H1 (cell line): ENCODE data around the gene SLC17A1. TPM values are rescaled to one million over a fixed set of nuclear protein-coding genes. Genes with fewer than 3 reads are reported as not detected.

Source experiments
- CTCF ChIA-PET: fragments of 300-600 bp; sonication (Branson Sonifier 250); formaldehyde crosslinking; loops from one replicate; lab custom pipeline; 2021; ENCODE audit not compliant: partially characterized antibody; lab: Charles Lee
- POLR2A ChIA-PET: fragments of 300-600 bp; sonication (Branson Sonifier 250); formaldehyde crosslinking; loops from one replicate; lab custom pipeline; 2021; ENCODE audit warnings: inconsistent platforms; ENCODE audit not compliant: partially characterized antibody; lab: Charles Lee
- DNase-seq, 2 experiments: peaks; one replicate each; pipeline versions ENCODE4 v3.0.0 to v3.0.0-alpha.2; 2010 to 2022; ENCODE audit warnings: low spot score in 2 of 2, low read depth in 1 of 2, mixed read lengths in 1 of 2
- FAIRE-seq: peaks from 2 replicates; lab custom pipeline; 2011; peaks lifted over from hg19 to GRCh38; lab: Jason Lieb, UNC
- H2AFZ ChIP-seq: 2 replicates; pipeline ENCODE4 v1.8.1; 2012; ENCODE audit warnings: low read length, inconsistent platforms
- H2AK5ac ChIP-seq: 2 replicates; pipeline ENCODE4 v1.6.1; 2013; ENCODE audit warnings: low read depth, low read length
- H2BK120ac ChIP-seq: replicated peaks from 2 replicates; pipeline ENCODE3; 2013; ENCODE audit warnings: low read depth, low read length, inconsistent platforms
- H2BK12ac ChIP-seq: 2 replicates; pipeline ENCODE4 v1.6.1; 2013; ENCODE audit warnings: low read depth, low read length
- H2BK15ac ChIP-seq: 2 replicates; pipeline ENCODE4 v1.6.1; 2013; ENCODE audit warnings: low read length
- H2BK20ac ChIP-seq: 2 replicates; pipeline ENCODE4 v1.6.1; 2013; ENCODE audit warnings: low read length
- H2BK5ac ChIP-seq: 2 replicates; pipeline ENCODE4 v1.6.1; 2013; ENCODE audit warnings: low read depth, low read length
- H3K14ac ChIP-seq: 2 replicates; pipeline ENCODE4 v1.6.1; 2013; ENCODE audit warnings: inconsistent platforms; ENCODE audit not compliant: insufficient read length
- H3K18ac ChIP-seq: 2 replicates; pipeline ENCODE4 v1.6.1; 2013; ENCODE audit warnings: low read length; ENCODE audit errors: extremely low read depth
- H3K23ac ChIP-seq: 2 replicates; pipeline ENCODE4 v1.6.1; 2013; ENCODE audit warnings: inconsistent platforms; ENCODE audit not compliant: insufficient read length
- H3K23me2 ChIP-seq: 2 replicates; pipeline ENCODE4 v1.6.1; 2013; ENCODE audit warnings: low read depth, low read length
- H3K27ac ChIP-seq: 2 replicates; pipeline ENCODE4 v1.6.1; 2011; ENCODE audit warnings: low read depth, low read length, inconsistent platforms
- H3K27me3 ChIP-seq, 4 experiments: replicated peaks in 1 of 4; 1 replicate in 1 of 4; 2 replicates in 3 of 4; pipeline versions ENCODE4 v1.6.1 to v1.8.1; 2011 to 2013; ENCODE audit warnings: low read length in 3 of 4, mild to moderate bottlenecking in 3 of 4, inconsistent platforms in 2 of 4, mixed read lengths in 2 of 4, moderate library complexity in 1 of 4; ENCODE audit not compliant: control insufficient read depth in 3 of 4, insufficient read depth in 3 of 4; ENCODE audit errors: extremely low read depth in 1 of 4
- H3K36me3 ChIP-seq, 4 experiments: 2 replicates each; pipeline versions ENCODE4 v1.6.1 to v1.8.1; 2011 to 2013; ENCODE audit warnings: mild to moderate bottlenecking in 4 of 4, low read length in 3 of 4, moderate library complexity in 2 of 4, control low read depth in 1 of 4, inconsistent platforms in 1 of 4; ENCODE audit not compliant: insufficient read depth in 4 of 4, control insufficient read depth in 2 of 4
- H3K4ac ChIP-seq: replicated peaks from 2 replicates; pipeline ENCODE3; 2013; ENCODE audit warnings: low read length, low read depth, mixed read lengths, inconsistent platforms; ENCODE audit not compliant: insufficient read length
- H3K4me1 ChIP-seq, 4 experiments: replicated peaks in 1 of 4; 1 replicate in 1 of 4; 2 replicates in 3 of 4; pipeline versions ENCODE4 v1.6.1 to v1.8.1; 2011 to 2013; ENCODE audit warnings: low read length in 3 of 4, inconsistent platforms in 2 of 4, mixed read lengths in 1 of 4; ENCODE audit not compliant: insufficient read depth in 4 of 4, control insufficient read depth in 3 of 4
- H3K4me2 ChIP-seq, 2 experiments: 2 replicates each; pipeline versions ENCODE4 v1.6.1 to v1.8.1; 2011 to 2013; ENCODE audit warnings: low read depth in 2 of 2, low read length in 2 of 2, control low read depth in 1 of 2, inconsistent platforms in 1 of 2, mild to moderate bottlenecking in 1 of 2; ENCODE audit not compliant: insufficient read depth in 1 of 2
- H3K4me3 ChIP-seq, 4 experiments: fragments of 200-600, 300-600 bp in 1 of 4; sonication (generic), shearing (Covaris generic), sonication (Bioruptor Twin) in 1 of 4; 2 replicates each; pipeline versions ENCODE4 v1.5.1 to v1.8.1; 2011 to 2016; ENCODE audit warnings: low read length in 4 of 4, low read depth in 3 of 4, control low read depth in 2 of 4, inconsistent platforms in 2 of 4, mild to moderate bottlenecking in 2 of 4, mixed read lengths in 1 of 4, moderate library complexity in 1 of 4; ENCODE audit not compliant: insufficient read depth in 2 of 4; ENCODE audit errors: extremely low read depth in 1 of 4
- H3K56ac ChIP-seq: replicated peaks from 2 replicates; pipeline ENCODE3; 2013; ENCODE audit warnings: low read depth, mild to moderate bottlenecking, mixed read lengths, low read length, inconsistent platforms; ENCODE audit not compliant: insufficient read length
- H3K79me1 ChIP-seq: 2 replicates; pipeline ENCODE4 v1.6.1; 2013; ENCODE audit warnings: low read depth, low read length, control low read depth
- H3K79me2 ChIP-seq, 2 experiments: 2 replicates each; pipeline versions ENCODE4 v1.6.1 to v1.8.1; 2012 to 2013; ENCODE audit warnings: low read length in 2 of 2, mild to moderate bottlenecking in 2 of 2, inconsistent platforms in 1 of 2; ENCODE audit not compliant: insufficient read depth in 2 of 2, control insufficient read depth in 1 of 2
- H3K9ac ChIP-seq, 4 experiments: replicated peaks in 1 of 4; 1 replicate in 1 of 4; 2 replicates in 3 of 4; pipeline versions ENCODE4 v1.6.1 to v1.8.1; 2011 to 2013; ENCODE audit warnings: low read depth in 3 of 4, low read length in 3 of 4, control low read depth in 2 of 4, mild to moderate bottlenecking in 2 of 4, moderate library complexity in 2 of 4, inconsistent platforms in 1 of 4; ENCODE audit errors: extremely low read depth in 1 of 4
- H3K9me3 ChIP-seq, 2 experiments: 2 replicates each; pipeline versions ENCODE4 v1.6.1 to v1.8.1; 2012 to 2013; ENCODE audit warnings: mild to moderate bottlenecking in 2 of 2, moderate library complexity in 2 of 2, control low read depth in 1 of 2, inconsistent platforms in 1 of 2, low read depth in 1 of 2, low read length in 1 of 2, mixed read lengths in 1 of 2; ENCODE audit not compliant: insufficient read depth in 2 of 2
- H4K20me1 ChIP-seq, 2 experiments: replicated peaks in 1 of 2; 2 replicates each; pipeline versions ENCODE3 to v1.8.1; 2011 to 2013; ENCODE audit warnings: inconsistent platforms in 2 of 2, low read length in 2 of 2, mild to moderate bottlenecking in 1 of 2; ENCODE audit not compliant: insufficient read depth in 2 of 2, control insufficient read depth in 1 of 2
- H4K5ac ChIP-seq: 2 replicates; pipeline ENCODE4 v1.6.1; 2013; ENCODE audit warnings: low read length, low read depth, mixed read lengths, inconsistent platforms; ENCODE audit not compliant: insufficient read length
- H4K8ac ChIP-seq: 2 replicates; pipeline ENCODE4 v1.8.0; 2013; ENCODE audit warnings: mild to moderate bottlenecking, moderate library complexity, low read length, inconsistent platforms; ENCODE audit not compliant: insufficient read depth; ENCODE audit errors: extremely low read depth
- H4K91ac ChIP-seq: replicated peaks from 2 replicates; pipeline ENCODE3; 2013; ENCODE audit warnings: low read length, mixed read lengths, inconsistent platforms; ENCODE audit not compliant: insufficient read length
- ASH2L ChIP-seq: fragments of 200-600, 300-600 bp; sonication (generic); IDR thresholded peaks from one replicate; pipeline ENCODE4 v1.7.1; 2017; ENCODE audit warnings: low read length
- BACH1 ChIP-seq: IDR thresholded peaks from 2 replicates; pipeline ENCODE4 v1.6.1; 2012; ENCODE audit warnings: low read length, improper control_type of control experiment
- EP300 ChIP-seq, 2 experiments: IDR thresholded peaks; 1 replicate in 1 of 2; 2 replicates in 1 of 2; pipeline ENCODE4 v1.6.1; 2011 to 2012; ENCODE audit warnings: low read depth in 2 of 2, low read length in 2 of 2, mild to moderate bottlenecking in 2 of 2, borderline replicate concordance in 1 of 2, inconsistent platforms in 1 of 2, moderate library complexity in 1 of 2
- POLR2AphosphoS5 ChIP-seq: IDR thresholded peaks from 2 replicates; pipeline ENCODE4 v1.6.1; 2011; ENCODE audit warnings: low read depth, low read length
- RNF2 ChIP-seq: fragments of 200-900, 300-1000 bp; sonication (generic); IDR thresholded peaks from 2 replicates; pipeline ENCODE4 v1.7.1; 2016; ENCODE audit warnings: borderline replicate concordance, low read depth, mild to moderate bottlenecking, antibody characterized with exemption, low read length; ENCODE audit not compliant: poor library complexity, severe bottlenecking; ENCODE audit errors: missing control alignments
- WGBS, 2 experiments: shearing (Covaris generic) in 1 of 2; methylation state at CpG; one replicate each; pipeline versions ENCODE4 v1.1.6 to v1.1.7; 2013 to 2015; ENCODE audit warnings: low lambda C conversion rate in 2 of 2, mixed read lengths in 2 of 2, inconsistent platforms in 1 of 2, low coverage in 1 of 2, missing lambda C conversion rate in 1 of 2; ENCODE audit not compliant: insufficient replicate concordance in 2 of 2, insufficient coverage in 1 of 2, insufficient read length in 1 of 2; ENCODE audit errors: extremely low coverage in 1 of 2, missing lambda C conversion rate in 1 of 2; 5-methylcytosine and 5-hydroxymethylcytosine counted together
- polyA plus RNA-seq, 7 experiments: library from polyadenylated mRNA; depleted of rRNA in 3 of 7; stranded (reverse) in 5 of 7; unstranded in 2 of 7; fragments of >200 nt in 5 of 7; fragments of 200-250 nt in 2 of 7; gene quantifications; 1 replicate in 5 of 7; 2 replicates in 1 of 7; 4 replicates in 1 of 7; pipeline versions ENCODE4 v1.2.1 to v1.2.3, GENCODE V29; 2011 to 2013; ENCODE audit warnings: missing spikeins in 2 of 7, mixed read lengths in 2 of 7
- total RNA-seq: library from RNA; stranded (reverse); fragmentation: NEBNext Ultra II Directional; extraction: Animal tissue kit (Norgen Biotek cat#: 25700); gene quantifications from 2 replicates; pipeline ENCODE4 v1.2.1, GENCODE V29; 2021
- TF ChIP-seq, protein P1 (sequence below): IDR thresholded peaks from 2 replicates; pipeline ENCODE4 v1.6.1; 2011; ENCODE audit warnings: low read depth, mild to moderate bottlenecking, low read length; ENCODE audit not compliant: insufficient read depth

The SLC17A1 gene
- total and polyA plus RNA-seq, 2 of the 8 experiments (the other 6 are each of a cell fraction or from before 2014, with no cell fraction given) = not detected

DNA sequence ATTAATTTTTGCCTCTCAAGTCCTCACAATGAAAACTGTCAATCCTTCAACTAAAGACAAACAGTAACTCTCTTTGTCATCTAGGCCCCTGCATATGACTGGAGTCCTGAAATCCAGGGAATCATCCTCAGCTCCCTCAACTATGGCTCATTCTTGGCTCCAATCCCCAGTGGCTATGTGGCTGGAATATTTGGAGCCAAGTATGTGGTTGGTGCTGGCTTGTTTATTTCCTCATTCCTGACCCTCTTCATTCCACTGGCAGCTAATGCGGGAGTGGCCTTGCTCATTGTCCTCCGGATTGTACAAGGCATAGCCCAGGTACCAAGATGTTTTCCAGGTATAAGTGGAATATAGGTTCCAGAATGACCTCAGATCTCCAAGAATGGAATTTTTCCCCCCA is 61.9 kb downstream of the SLC17A1 start:
- H3K36me3 ChIP-seq = no peaks in the 10 kb centered on the region
- no peak overlapping the region for H4K91ac ChIP-seq
- no peaks in the 10 kb centered on the region for H3K79me2 ChIP-seq
- CTCF ChIA-PET = interaction anchor here (1.2 kb wide), 1 partner anchor 19 kb away, joined by 5 read pairs; no protein-coding TSS in a partner anchor
- H2AK5ac ChIP-seq = no peak overlapping the region
- no peaks in the 10 kb centered on the region for H3K9me3 ChIP-seq
- no peaks in the 10 kb centered on the region for H4K20me1 ChIP-seq
- H2BK5ac ChIP-seq = no peak overlapping the region
- 81% methylated on average over 2 of the region's 2 CpGs; no CpG with 5 or more reads in 1 of the 2 experiments for WGBS, 2 experiments
- no peak overlapping the region for H2BK15ac ChIP-seq
- DNase-seq (no peak), FAIRE-seq (no peak)
- no peak overlapping the region for H3K4me2 ChIP-seq
- no peaks in the 10 kb centered on the region for H3K23me2 ChIP-seq
- no peak overlapping the region for H2AFZ ChIP-seq
- no peak overlapping the region for H2BK12ac ChIP-seq
- H3K4ac ChIP-seq = no peak overlapping the region
- no peak overlapping the region for H3K18ac ChIP-seq
- H3K27ac ChIP-seq = no peak overlapping the region
- no peaks in the 10 kb centered on the region for H3K27me3 ChIP-seq
- POLR2A ChIA-PET = no interaction called here
- H3K56ac ChIP-seq = no peak overlapping the region
- H3K14ac ChIP-seq = no peak overlapping the region
- H3K79me1 ChIP-seq = no peaks in the 10 kb centered on the region
- H4K8ac ChIP-seq = no peak overlapping the region
- H4K5ac ChIP-seq = no peak overlapping the region
- no peak overlapping the region for H2BK120ac ChIP-seq
- no peak overlapping the region for H3K9ac ChIP-seq
- H3K4me3 ChIP-seq = no peak overlapping the region
- H3K4me1 ChIP-seq = no peaks in the 10 kb centered on the region
- H2BK20ac ChIP-seq = no peak overlapping the region
- no peak overlapping the region for H3K23ac ChIP-seq
- TF ChIP-seq ASH2L (no peak), RNF2 (no peak), BACH1 (no peak), EP300 (IDR thresholded peaks at IDR 0.05; ENCODE audit: borderline replicate concordance in 1 of 2, low read depth in 2 of 2, low read length in 2 of 2) (no peak), POLR2AphosphoS5 (no peak)
- TF ChIP-seq, protein P1, sequence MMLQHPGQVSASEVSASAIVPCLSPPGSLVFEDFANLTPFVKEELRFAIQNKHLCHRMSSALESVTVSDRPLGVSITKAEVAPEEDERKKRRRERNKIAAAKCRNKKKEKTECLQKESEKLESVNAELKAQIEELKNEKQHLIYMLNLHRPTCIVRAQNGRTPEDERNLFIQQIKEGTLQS = no peak
